SHP77 treated with DMSO at 0.1 percent for 48 hours (cell line): ENCODE results near the gene MGAT3.
"Not testable (repeated sequence)": the region's sequence is repeated elsewhere in the genome, so short reads cannot be mapped to it uniquely, and the experiment has no call there.

Experiments
- DNase-seq: peaks from one replicate; lab custom pipeline; 2025; lab: John Stamatoyannopoulos, UW

The MGAT3 gene

DNA sequence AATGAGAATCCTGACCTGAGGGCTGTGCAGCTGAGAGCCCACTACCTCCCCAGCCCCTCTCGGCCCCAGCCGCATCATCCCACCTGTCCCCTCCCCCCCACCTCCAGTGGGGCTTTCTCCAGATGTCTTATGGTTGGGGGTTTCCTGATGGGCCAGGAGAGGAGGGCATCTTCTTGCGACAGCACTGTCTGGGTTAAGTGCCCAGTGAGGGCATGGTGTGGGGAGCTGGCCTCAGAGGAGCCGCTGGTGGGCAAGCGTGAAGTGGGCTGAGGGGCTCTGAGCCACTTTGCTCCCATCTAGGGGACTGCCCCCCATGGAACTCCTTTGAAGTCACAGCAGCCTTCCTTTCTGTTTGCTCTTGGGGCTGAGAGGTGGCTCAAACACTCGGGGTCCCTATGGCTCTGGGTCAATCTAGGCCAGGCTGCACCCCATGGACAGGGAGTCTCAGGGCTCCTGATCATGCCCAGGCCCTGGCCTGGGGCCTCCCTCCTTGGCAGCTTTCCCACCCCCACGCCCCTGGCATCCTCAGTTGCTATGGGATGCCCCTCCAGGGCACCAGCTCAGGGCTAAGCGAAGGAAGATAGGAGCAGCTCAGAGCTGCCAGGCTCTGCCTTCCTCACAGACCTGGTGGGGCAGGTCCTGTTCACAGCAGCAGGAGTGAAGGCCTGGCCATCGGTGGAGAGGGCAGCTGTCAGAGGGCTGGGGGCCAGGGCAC, 34.3 kb downstream of the MGAT3 start:
- DNase-seq = no peak

DNA sequence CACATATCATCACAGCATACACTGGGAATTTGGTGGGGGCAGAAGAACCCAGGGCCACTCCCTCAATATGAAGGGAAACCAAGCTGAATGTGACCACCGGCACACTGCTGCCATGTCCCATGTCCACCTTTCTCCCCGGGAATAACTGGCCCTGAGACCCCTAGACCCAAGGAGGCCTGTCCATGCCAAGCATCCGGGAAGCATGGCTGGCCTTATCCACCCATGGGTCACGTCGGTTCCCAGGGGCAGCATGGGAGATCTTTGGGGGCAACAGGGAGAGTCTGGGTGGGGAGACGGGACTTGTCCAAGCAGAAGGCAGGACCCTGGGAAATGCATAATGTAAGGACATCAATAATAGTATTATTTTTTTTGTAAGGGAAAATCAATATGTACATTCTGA, 34.9 kb downstream of the MGAT3 start:
- no peak for DNase-seq

DNA sequence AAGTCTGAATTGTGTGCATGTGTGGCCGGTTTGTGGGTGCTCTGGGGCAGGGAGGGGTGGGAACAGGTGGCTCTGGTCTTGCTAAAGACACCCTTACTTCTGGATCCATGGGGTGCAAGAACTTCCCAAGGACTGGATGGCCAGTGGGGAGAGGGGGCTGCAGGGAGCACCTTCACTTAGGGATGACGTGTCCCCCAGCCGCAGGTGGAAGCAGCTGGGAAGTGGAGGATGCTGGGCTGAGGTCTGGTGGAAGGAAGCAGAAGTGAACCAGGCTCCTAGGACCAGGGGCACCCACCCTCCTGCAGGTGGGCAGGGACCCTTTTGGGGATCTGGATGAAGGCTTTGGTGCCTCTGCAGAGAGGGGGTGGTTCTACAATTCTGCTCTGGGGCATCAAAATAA, 35.4 kb downstream of the MGAT3 start:
- no peak for DNase-seq

DNA sequence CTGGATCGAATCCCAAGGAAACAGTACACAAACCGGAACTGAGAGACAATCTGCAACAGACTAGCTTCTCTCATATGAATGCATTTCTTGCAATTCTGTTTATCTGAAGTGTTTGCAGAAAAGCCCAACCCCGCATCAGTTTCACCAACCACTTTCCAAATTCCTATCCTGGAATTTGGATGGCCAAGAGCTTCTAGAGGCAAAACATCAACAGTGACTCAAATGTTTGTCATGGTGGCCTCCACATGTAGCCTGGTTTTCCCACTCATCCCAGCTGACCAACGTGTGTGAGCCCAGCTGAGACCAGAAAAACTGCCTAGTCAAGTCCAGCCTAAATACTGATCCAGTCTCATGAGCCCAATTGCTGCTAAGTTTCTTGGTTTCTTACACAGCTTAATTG, 36.9 kb downstream of the MGAT3 start:
- no peak for DNase-seq

DNA sequence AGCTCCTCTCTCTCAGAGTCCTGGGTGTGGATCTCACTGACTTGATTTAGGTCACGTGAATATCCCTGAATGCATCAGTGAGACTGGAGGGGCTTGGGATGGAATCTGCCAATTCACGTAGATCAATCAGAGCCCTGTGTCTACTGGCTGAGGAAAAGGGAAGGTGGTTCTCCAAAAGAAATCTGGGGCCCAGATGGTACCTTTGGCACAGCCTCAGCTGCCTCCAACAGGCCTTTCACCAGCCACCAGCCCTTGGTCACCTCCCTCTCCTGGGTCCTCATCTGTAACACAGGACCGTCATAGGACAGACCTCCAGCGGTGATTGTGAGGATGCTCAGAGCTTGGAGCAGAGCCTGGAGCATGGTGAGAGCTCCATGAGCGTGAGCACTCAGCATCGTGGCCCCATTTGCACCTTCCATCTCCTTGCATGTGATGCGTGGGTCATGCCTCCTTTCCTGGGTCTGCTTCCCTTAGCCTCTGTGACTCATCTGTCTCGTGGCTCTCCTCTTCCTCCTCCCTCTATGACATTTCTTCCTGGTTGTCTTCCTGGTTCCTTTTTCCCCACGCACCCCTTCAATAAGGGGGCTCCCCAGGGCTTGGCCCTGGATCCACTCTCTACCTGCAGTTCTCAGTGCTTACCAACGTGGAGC, 37.8 kb downstream of the MGAT3 start:
- DNase-seq = no peak

DNA sequence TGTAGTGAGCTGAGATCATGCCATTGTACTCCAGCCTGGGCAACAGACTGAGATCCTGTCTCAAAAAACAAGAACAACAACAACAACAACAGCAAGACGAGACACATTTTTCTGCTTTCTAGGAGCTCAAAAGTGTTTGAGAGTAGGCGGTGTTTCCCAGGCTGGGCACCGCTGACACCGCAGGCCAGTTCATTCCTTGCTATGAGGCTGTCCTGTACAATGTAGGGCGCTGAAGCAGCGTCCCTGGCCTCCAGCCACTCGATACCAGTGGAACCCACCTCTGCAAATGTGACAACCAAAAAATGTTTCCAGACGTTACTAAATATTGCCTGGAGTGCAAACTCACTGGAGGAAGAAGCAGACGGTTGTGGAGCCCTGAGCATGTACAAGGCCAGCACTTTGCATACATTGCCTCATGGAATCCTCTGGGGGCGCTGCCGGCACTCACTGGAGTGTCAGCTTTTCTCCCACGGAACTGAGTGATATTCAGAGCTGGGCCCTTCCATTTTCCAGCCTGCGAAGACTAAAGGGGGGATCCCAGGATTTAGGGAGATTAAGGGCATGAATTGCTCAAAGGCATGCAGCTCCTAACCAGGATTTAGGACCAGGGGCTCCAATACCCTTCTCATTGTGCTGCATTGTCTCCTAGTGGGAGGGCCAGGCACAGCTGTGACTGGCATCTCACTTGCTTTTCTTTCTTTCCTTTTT, 39.5 kb downstream of the MGAT3 start:
- DNase-seq = peak; percentile 57

- DNase-seq = no peak
Observed at GRCh38 chr22:39497429-39497828, 40.6 kb downstream of the MGAT3 start.

DNA sequence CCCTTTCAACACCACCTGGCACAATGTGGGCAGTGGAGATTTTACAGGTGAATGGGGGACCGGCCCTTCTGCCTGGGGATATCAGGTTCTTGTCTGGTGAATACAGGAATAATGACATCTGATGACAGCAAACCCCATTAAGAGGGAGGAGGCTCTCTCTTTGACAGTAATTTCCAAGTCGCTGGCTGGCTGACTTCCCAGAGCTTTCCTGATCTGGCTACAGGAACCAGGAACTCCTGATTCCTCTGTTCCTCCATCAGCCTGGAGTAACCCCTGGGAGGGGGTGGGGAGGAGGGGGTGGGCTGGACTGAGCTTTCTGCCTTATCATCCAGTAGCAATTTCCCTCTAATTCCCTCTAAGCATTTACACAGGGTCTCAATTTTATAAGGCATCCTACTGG, 41.6 kb downstream of the MGAT3 start:
- DNase-seq = no peak

- peak; percentile 4 for DNase-seq
Observed at GRCh38 chr22:39498802-39499201, 42.0 kb downstream of the MGAT3 start.

GRCh38 chr22:39500101-39500500, 43.3 kb downstream of the MGAT3 start:
- DNase-seq = no peak

GRCh38 chr22:39501644-39502108, 44.9 kb downstream of the MGAT3 start:
- no peak for DNase-seq

DNA sequence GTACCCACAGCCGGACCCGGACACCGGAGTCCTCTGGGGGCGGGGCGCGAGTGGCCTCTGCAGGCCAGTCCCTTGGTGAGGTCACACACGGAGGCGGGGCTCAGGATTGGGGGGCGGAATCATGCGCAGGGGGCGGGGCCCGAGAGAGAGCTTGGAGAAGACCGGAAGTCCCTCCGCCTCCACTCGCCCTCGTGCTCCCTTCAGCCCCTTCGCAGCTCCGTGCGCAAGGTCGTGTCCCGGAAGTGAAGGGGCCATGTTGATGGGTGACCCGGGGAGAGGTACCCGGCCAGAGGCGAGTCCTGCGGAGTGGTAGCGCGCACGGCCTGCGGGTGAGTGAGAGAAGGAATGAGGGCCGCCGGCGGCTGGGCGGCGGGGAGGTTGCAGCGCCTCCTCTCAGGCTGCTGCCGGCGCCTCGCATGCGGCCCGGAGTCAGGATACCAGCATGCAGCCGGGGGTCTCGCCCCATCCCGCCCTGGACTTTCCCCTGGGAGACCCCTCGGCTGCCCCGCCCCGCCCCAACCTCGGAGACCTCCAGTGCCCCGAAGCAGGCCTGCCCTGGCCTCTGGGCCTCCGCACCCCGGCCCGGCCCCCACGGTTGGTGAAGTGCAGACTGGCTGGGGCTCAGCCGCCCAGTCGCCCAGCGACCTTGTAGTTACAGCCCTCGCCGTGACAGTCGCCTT, 45.4 kb downstream of the MGAT3 start, which contains the start of gene MIEF1:
Gene MIEF1 (plus strand): TSS at position 182 of the 680 bp plus-strand sequence. CDS start 9,005 bp downstream, outside the sequence.
- DNase-seq = peak; percentile 83

DNA sequence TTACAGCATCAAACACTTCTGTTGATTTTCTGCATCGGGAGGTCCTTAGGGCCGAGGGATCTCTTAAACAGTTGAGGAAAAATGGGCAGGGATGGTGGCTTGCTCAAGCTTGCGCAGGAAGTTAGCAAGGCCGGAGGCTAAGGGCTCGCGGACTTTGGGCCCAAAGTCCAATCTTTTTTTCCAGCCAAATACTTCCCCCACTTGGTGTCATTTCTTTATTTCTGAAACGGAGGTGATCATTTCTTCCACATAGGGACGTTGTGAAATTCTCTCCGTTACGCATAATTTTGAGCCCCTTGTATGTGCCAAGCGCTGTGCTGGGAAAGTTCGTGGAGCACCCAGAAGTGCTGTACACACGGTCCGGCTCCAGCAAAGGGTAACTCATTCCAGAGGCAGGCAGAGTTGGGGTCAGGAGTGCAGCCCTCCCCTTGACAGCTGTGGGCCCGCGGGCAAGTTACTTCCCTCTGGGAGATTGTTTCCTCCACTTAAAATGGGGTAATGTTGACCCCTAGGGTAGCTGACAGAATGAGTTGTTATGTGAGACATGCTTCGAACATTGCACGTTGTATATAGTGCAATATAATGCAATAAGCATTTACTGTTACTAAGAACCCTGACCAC, 46.1 kb downstream of the MGAT3 start:
- no peak for DNase-seq

DNA sequence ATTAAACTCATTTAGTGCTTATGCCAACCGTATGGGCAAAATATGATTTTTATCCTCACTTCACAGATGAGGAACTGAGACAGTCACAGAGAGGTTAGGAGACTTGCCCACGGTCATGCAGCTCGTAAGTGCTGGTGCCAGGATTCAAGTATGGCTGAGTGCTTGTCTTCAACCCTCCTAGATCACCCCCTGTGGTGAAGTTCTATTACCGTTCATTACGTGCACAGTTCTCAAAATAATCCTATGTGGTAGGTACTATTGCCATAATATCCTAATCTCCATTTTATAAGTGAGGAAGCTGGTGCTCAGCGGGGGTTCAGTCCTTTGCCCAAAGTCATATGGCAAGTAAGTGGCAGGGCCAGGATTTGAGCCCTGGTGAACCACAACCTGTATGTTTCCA, 46.8 kb downstream of the MGAT3 start:
- DNase-seq = no peak

GRCh38 chr22:39504071-39504470, 47.3 kb downstream of the MGAT3 start:
- DNase-seq = no peak

- DNase-seq = not testable (repeated sequence)
Observed at GRCh38 chr22:39507021-39507420, 50.2 kb downstream of the MGAT3 start.

GRCh38 chr22:39508393-39508792, 51.6 kb downstream of the MGAT3 start:
- no peak for DNase-seq

- no peak for DNase-seq
Observed at GRCh38 chr22:39510529-39511149, 53.8 kb downstream of the MGAT3 start.

- DNase-seq = no peak
Observed at GRCh38 chr22:39511226-39511625, 54.4 kb downstream of the MGAT3 start.

DNA sequence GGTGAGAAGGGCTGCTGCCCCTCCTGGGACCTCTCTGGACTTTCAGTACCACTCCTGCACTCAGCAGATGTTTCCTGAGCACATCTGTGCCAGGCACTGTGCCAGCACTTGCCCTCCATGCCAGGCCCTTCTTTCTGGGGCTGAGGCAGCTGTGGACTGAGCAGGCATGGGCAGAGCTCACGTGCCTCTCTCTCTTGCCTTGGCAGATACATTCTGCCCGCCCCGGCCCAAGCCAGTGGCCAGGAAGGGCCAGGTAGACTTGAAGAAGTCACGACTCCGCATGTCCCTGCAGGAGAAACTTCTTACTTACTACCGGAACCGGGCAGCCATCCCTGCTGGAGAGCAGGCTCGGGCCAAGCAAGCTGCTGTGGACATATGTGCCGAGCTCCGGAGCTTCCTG, 55.2 kb downstream of the MGAT3 start:
- DNase-seq = no peak

DNA sequence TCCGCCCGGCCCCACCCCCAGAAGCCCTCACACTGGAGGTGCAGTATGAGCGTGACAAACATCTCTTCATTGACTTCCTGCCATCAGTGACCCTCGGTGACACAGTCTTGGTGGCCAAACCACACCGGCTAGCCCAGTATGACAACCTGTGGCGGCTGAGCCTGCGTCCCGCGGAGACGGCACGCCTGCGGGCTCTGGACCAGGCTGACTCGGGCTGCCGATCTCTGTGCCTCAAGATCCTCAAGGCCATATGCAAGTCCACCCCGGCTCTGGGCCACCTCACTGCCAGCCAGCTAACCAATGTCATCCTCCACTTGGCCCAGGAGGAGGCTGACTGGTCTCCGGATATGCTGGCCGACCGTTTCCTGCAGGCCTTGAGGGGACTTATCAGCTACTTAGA, 57.0 kb downstream of the MGAT3 start:
- DNase-seq = no peak
